Fibroblast of lung (primary cell): Measurements from ENCODE around the gene ZBTB2.

Source experiments
- CTCF ChIP-seq, 2 donors: IDR thresholded peaks in 1 of 2; conservative IDR thresholded peaks in 1 of 2; 1 replicate in 1 of 2; 2 replicates in 1 of 2; pipeline ENCODE4 v1.5.1; 2011 to 2012; ENCODE audit warnings: low read length in 2 of 2, control low read depth in 1 of 2, inconsistent platforms in 1 of 2, low read depth in 1 of 2, mild to moderate bottlenecking in 1 of 2
- EZH2 ChIP-seq: IDR thresholded peaks from 2 replicates; pipeline ENCODE4 v1.5.1; 2012; ENCODE audit warnings: low read length, control low read depth, mild to moderate bottlenecking; ENCODE audit errors: missing control alignments

- TF ChIP-seq CTCF (conservative IDR thresholded peaks at IDR 0.05 in 1 of 2, IDR thresholded peaks at IDR 0.05 in 1 of 2; ENCODE audit: low read depth in 1 of 2, low read length in 2 of 2) (no peak), EZH2 (no peak)
Measured at GRCh38 chr6:151417477-151417876, 26.1 kb upstream of the ZBTB2 start.
